ENCODE results near the gene KIF5C. TPM values are rescaled to one million over a fixed set of nuclear protein-coding genes. Genes with fewer than 3 reads are reported as not detected.
A peak's percentile ranks its signal among the peaks of the same experiment; 100 is the strongest.

Gene KIF5C
- total and polyA plus RNA-seq, 7 experiments from 2014 or later, result 0.58 to 14.3 (median 5.1) TPM

- Mint-ChIP-seq H3K9me3 (no peaks in the 10 kb centered on the region), H3K27ac (peak overlapping the region in 1 of 9 donors; percentile 3), H3K36me3 (peaks cover 5 to 20% (median 8%) of the 10 kb centered on the region in 5 donors), H3K4me1 (peaks cover 0 to 10% (median 2%) of the 10 kb centered on the region in 7 donors), H3K27me3 (no peaks in the 10 kb centered on the region), H3K4me3 (no peak overlapping the region)
- H3K27me3 ChIP-seq (ENCODE audit: control insufficient read depth in 2 of 2, insufficient read depth in 2 of 2, low read length in 2 of 2), result no peaks in the 10 kb centered on the region
- DNase-seq (no peak), ATAC-seq (peak; percentile 52)
- no peaks in the 10 kb centered on the region for H3K36me3 ChIP-seq (ENCODE audit: control insufficient read depth in 2 of 3, insufficient read depth in 3 of 3, low read length in 3 of 3)
- H3K4me1 ChIP-seq (ENCODE audit: control insufficient read depth in 2 of 2, insufficient read depth in 2 of 2, low read length in 2 of 2), result no peaks in the 10 kb centered on the region
- CTCF ChIA-PET, result interaction anchor here (1.1 kb wide), 1 partner anchor 1023 kb away, joined by 4 read pairs; no protein-coding TSS in a partner anchor
- POLR2A ChIA-PET, result no interaction called here
- intact Hi-C loops (cut with micrococcal nuclease), result no loop called here
- no peak overlapping the region for H3K27ac ChIP-seq (ENCODE audit: low read depth, low read length)
- H3K4me3 ChIP-seq (ENCODE audit: low read length), result no peak overlapping the region
- no peaks in the 10 kb centered on the region for H3K9me3 ChIP-seq (ENCODE audit: control insufficient read depth in 2 of 3, low read length in 3 of 3)
Measured at GRCh38 chr2:148965623-148966437, 90.8 kb downstream of the KIF5C start.

- H3K36me3 ChIP-seq (ENCODE audit: control insufficient read depth in 2 of 3, insufficient read depth in 3 of 3, low read length in 3 of 3), result no peaks in the 10 kb centered on the region
- intact Hi-C loops (cut with micrococcal nuclease), result no loop called here
- no peak overlapping the region for H3K4me3 ChIP-seq (ENCODE audit: low read length)
- CTCF ChIA-PET, result interaction anchor here (1.1 kb wide), 1 partner anchor 1024 kb away, joined by 4 read pairs; no protein-coding TSS in a partner anchor
- no peaks in the 10 kb centered on the region for H3K9me3 Mint-ChIP-seq
- no peak overlapping the region for H3K4me3 Mint-ChIP-seq
- POLR2A ChIA-PET, result no interaction called here
- H3K4me1 Mint-ChIP-seq, result peaks cover 0 to 10% (median 4%) of the 10 kb centered on the region in 7 donors
- H3K27ac Mint-ChIP-seq, result no peak overlapping the region
- DNase-seq, result no peak
- H3K4me1 ChIP-seq (ENCODE audit: control insufficient read depth in 2 of 2, insufficient read depth in 2 of 2, low read length in 2 of 2), result no peaks in the 10 kb centered on the region
- H3K9me3 ChIP-seq (ENCODE audit: control insufficient read depth in 2 of 3, low read length in 3 of 3), result no peaks in the 10 kb centered on the region
- H3K27ac ChIP-seq (ENCODE audit: low read depth, low read length), result no peak overlapping the region
- no peaks in the 10 kb centered on the region for H3K27me3 Mint-ChIP-seq
- H3K27me3 ChIP-seq (ENCODE audit: control insufficient read depth in 2 of 2, insufficient read depth in 2 of 2, low read length in 2 of 2), result no peaks in the 10 kb centered on the region
- H3K36me3 Mint-ChIP-seq, result peaks cover 5 to 19% (median 7%) of the 10 kb centered on the region in 5 donors
- ATAC-seq, result no peak
Measured at GRCh38 chr2:148966438-148966758, 91.4 kb downstream of the KIF5C start.

GRCh38 chr2:148967056-148967455 lies 92.0 kb downstream of the KIF5C start:
- H3K4me1 Mint-ChIP-seq, result peaks cover 0 to 14% (median 5%) of the 10 kb centered on the region in 7 donors
- no peaks in the 10 kb centered on the region for H3K4me1 ChIP-seq (ENCODE audit: control insufficient read depth in 2 of 2, insufficient read depth in 2 of 2, low read length in 2 of 2)

GRCh38 chr2:148967578-148967977 lies 92.6 kb downstream of the KIF5C start:
- Mint-ChIP-seq H3K4me1 (peaks cover 0 to 17% (median 5%) of the 10 kb centered on the region in 7 donors), H3K9me3 (no peaks in the 10 kb centered on the region), H3K36me3 (peaks cover 0 to 12% (median 3%) of the 10 kb centered on the region in 5 donors), H3K27ac (no peak overlapping the region), H3K27me3 (no peaks in the 10 kb centered on the region), H3K4me3 (no peak overlapping the region)
- H3K4me1 ChIP-seq (ENCODE audit: control insufficient read depth in 2 of 2, insufficient read depth in 2 of 2, low read length in 2 of 2), result no peaks in the 10 kb centered on the region
- POLR2A ChIA-PET, result no interaction called here
- no peak overlapping the region for H3K4me3 ChIP-seq (ENCODE audit: low read length)
- H3K36me3 ChIP-seq (ENCODE audit: control insufficient read depth in 2 of 3, insufficient read depth in 3 of 3, low read length in 3 of 3), result no peaks in the 10 kb centered on the region
- no peaks in the 10 kb centered on the region for H3K27me3 ChIP-seq (ENCODE audit: control insufficient read depth in 2 of 2, insufficient read depth in 2 of 2, low read length in 2 of 2)
- intact Hi-C loops (cut with micrococcal nuclease), result no loop called here
- no peaks in the 10 kb centered on the region for H3K9me3 ChIP-seq (ENCODE audit: control insufficient read depth in 2 of 3, low read length in 3 of 3)
- H3K27ac ChIP-seq (ENCODE audit: low read depth, low read length), result no peak overlapping the region
- ATAC-seq (no peak), DNase-seq (no peak)
- CTCF ChIA-PET, result no interaction called here

More at GRCh38 chr2:148967056-148967455, 92.0 kb downstream of the KIF5C start:
- H3K4me3 Mint-ChIP-seq, result no peak overlapping the region
- Histone ChIP-seq H3K9me3 (ENCODE audit: control insufficient read depth in 2 of 3, low read length in 3 of 3) (no peaks in the 10 kb centered on the region), H3K36me3 (ENCODE audit: control insufficient read depth in 2 of 3, insufficient read depth in 3 of 3, low read length in 3 of 3) (no peaks in the 10 kb centered on the region), H3K4me3 (ENCODE audit: low read length) (no peak overlapping the region), H3K27ac (ENCODE audit: low read depth, low read length) (no peak overlapping the region), H3K27me3 (ENCODE audit: control insufficient read depth in 2 of 2, insufficient read depth in 2 of 2, low read length in 2 of 2) (no peaks in the 10 kb centered on the region)
- no peaks in the 10 kb centered on the region for H3K27me3 Mint-ChIP-seq
- intact Hi-C loops (cut with micrococcal nuclease), result no loop called here
- peaks cover under 1 to 12% (median under 1%) of the 10 kb centered on the region in 5 donors for H3K36me3 Mint-ChIP-seq
- H3K27ac Mint-ChIP-seq, result no peak overlapping the region
- no peaks in the 10 kb centered on the region for H3K9me3 Mint-ChIP-seq
- no peak for ATAC-seq
- ChIA-PET POLR2A (no interaction called here), CTCF (no interaction called here)
- no peak for DNase-seq

GRCh38 chr2:148968301-148968700 lies 93.3 kb downstream of the KIF5C start:
- Mint-ChIP-seq H3K9me3 (no peaks in the 10 kb centered on the region), H3K27me3 (no peaks in the 10 kb centered on the region), H3K4me3 (no peak overlapping the region), H3K27ac (no peak overlapping the region), H3K36me3 (peaks cover 0 to 12% (median 6%) of the 10 kb centered on the region in 5 donors), H3K4me1 (peaks cover 0 to 17% (median 5%) of the 10 kb centered on the region in 7 donors)
- H3K36me3 ChIP-seq (ENCODE audit: control insufficient read depth in 2 of 3, insufficient read depth in 3 of 3, low read length in 3 of 3), result no peaks in the 10 kb centered on the region
- no peak for DNase-seq
- POLR2A ChIA-PET, result no interaction called here
- no peak overlapping the region for H3K4me3 ChIP-seq (ENCODE audit: low read length)
- no peaks in the 10 kb centered on the region for H3K4me1 ChIP-seq (ENCODE audit: control insufficient read depth in 2 of 2, insufficient read depth in 2 of 2, low read length in 2 of 2)
- no peak for ATAC-seq
- CTCF ChIA-PET, result interaction anchor here (0.6 to 1.5 kb wide), 2 partner anchors 41 to 980 kb away, joined by 3 read pairs; no protein-coding TSS in a partner anchor
- intact Hi-C loops (cut with micrococcal nuclease), result no loop called here
- H3K27ac ChIP-seq (ENCODE audit: low read depth, low read length), result no peak overlapping the region
- no peaks in the 10 kb centered on the region for H3K9me3 ChIP-seq (ENCODE audit: control insufficient read depth in 2 of 3, low read length in 3 of 3)
- H3K27me3 ChIP-seq (ENCODE audit: control insufficient read depth in 2 of 2, insufficient read depth in 2 of 2, low read length in 2 of 2), result no peaks in the 10 kb centered on the region

GRCh38 chr2:148968776-148969319 lies 93.8 kb downstream of the KIF5C start:
- Mint-ChIP-seq H3K4me1 (peaks cover 0 to 17% (median 5%) of the 10 kb centered on the region in 7 donors), H3K27ac (no peak overlapping the region), H3K36me3 (peaks cover 0 to 12% (median 10%) of the 10 kb centered on the region in 5 donors), H3K9me3 (no peaks in the 10 kb centered on the region), H3K4me3 (no peak overlapping the region), H3K27me3 (no peaks in the 10 kb centered on the region)
- ChIA-PET CTCF (interaction anchor here (0.6 to 1.5 kb wide), 2 partner anchors 42 to 981 kb away, joined by 3 read pairs; no protein-coding TSS in a partner anchor), POLR2A (no interaction called here)
- Histone ChIP-seq H3K36me3 (ENCODE audit: control insufficient read depth in 2 of 3, insufficient read depth in 3 of 3, low read length in 3 of 3) (no peaks in the 10 kb centered on the region), H3K4me3 (ENCODE audit: low read length) (no peak overlapping the region), H3K27me3 (ENCODE audit: control insufficient read depth in 2 of 2, insufficient read depth in 2 of 2, low read length in 2 of 2) (no peaks in the 10 kb centered on the region), H3K27ac (ENCODE audit: low read depth, low read length) (no peak overlapping the region), H3K4me1 (ENCODE audit: control insufficient read depth in 2 of 2, insufficient read depth in 2 of 2, low read length in 2 of 2) (no peaks in the 10 kb centered on the region), H3K9me3 (ENCODE audit: control insufficient read depth in 2 of 3, low read length in 3 of 3) (no peaks in the 10 kb centered on the region)
- no peak for ATAC-seq
- DNase-seq, result no peak
- intact Hi-C loops (cut with micrococcal nuclease), result no loop called here
